GM18517 (cell line): ENCODE data around the gene BIRC6.
"Not testable (repeated sequence)": the region's sequence is repeated elsewhere in the genome, so short reads cannot be mapped to it uniquely, and the experiment has no call there.

ENCODE experiments used
- ATAC-seq: cut with Tn5 transposase; IDR thresholded peaks from one replicate; pipeline ENCODE4 v1.9.1; 2021; ENCODE audit warnings: mild to moderate bottlenecking, moderate library complexity; ENCODE audit not compliant: unreplicated experiment

The BIRC6 gene

GRCh38 chr2:32496662-32497061 lies 139.8 kb downstream of the BIRC6 start:
- no peak for ATAC-seq

- no peak for ATAC-seq
Observed at GRCh38 chr2:32498306-32498705, 141.5 kb downstream of the BIRC6 start.

DNA sequence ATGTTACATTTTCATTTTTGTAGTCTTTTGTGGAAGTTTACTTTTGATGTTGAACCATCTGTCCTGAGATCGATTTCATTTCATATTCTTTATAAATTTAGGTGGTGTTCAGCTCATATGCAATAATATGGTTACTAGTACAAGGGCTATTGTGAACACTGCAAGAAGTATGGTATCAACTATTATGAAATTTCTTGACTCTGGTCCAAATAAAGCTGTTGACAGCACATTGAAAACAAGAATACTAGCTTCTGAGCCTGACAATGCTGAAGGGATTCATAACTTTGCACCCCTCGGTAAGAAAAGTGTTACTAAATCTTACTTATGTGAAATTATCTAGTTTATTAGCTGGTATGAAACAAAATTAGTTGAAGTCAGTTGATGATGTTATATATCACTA lies 146.1 kb downstream of the BIRC6 start:
- no peak for ATAC-seq

DNA sequence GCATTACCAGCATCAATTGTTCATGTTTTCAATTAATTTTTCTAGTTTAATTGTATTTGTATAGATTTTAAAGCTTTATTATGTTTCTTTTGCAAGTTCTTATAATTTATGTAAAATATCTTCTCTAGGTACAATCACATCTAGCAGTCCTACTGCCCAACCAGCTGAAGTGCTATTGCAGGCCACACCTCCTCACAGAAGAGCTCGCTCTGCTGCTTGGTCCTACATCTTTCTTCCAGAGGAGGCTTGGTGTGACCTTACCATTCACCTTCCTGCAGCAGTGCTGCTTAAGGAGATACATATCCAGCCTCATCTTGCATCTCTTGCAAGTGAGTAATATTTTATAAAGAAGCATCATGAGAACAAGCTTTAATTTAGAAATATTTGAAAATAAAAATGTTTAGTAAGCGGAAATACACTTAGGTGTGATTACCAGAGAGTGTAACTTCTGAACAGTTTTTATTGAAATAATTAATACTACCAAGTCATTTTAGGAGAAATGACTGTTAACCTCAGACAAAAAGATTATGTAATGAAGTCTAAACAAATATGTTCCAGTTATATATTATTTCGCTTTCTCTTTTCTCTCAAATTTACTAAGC lies 148.2 kb downstream of the BIRC6 start:
- ATAC-seq, result no peak

DNA sequence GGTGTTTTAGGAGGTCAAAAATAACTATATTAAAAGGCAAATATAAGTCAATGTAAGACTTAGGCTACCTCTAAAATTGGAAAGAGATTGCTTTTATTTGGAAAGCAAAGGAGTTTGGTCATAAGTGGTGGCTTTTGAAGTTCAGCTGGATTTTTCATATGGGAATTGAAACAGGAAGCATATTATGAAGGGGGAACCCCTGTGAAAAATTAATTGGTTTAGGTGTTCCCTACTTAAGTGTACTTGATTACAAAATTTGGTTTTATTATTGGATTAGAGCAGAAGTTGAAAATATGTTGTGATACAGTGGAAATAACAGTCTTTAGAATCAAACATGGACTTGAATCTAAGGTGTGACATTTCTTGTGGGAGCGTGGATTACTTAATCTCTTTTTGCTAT lies 149.6 kb downstream of the BIRC6 start:
- no peak for ATAC-seq

- ATAC-seq, result no peak
Observed at GRCh38 chr2:32514946-32515345, 158.1 kb downstream of the BIRC6 start.

GRCh38 chr2:32516567-32516966 lies 159.7 kb downstream of the BIRC6 start:
- ATAC-seq, result no peak

DNA sequence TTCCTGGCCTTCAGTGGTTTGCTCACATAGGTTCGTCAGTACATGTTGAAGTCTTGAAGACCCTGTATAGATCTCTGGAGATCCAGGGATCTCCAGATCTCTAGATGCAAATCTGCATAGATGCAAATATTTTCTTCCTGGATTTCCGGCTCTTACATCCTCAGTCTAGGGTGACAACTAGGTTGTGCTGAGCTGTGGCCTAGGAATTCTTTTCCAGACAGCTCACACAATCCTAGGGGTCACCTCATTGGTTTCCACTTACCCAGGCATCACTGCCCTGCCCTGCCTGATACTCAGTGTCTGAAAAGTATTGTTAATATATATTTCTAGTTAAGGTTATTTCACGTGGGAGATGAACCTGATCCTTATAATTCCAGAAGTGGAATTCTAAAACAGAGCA lies 165.9 kb downstream of the BIRC6 start:
- ATAC-seq, result no peak

DNA sequence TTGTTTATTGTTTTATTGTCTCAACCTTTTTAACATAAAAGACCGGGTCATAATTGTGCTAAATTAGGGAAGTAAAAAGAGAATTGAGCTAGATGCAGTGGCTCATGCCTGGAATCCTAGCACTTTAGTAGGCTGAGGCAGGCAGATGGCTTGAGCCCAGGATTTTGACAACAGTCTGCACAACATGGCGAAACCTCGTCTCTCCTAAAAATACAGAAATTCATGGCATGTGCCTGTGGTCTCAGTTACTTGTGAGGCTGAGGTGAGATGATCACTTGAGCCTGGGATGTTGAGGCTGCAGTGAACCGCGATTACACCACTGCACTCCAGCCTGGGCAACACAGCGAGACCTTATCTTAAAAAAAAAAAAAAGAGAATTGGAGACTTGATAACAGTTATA lies 166.9 kb downstream of the BIRC6 start:
- ATAC-seq, result no peak

GRCh38 chr2:32532341-32532740 lies 175.5 kb downstream of the BIRC6 start:
- ATAC-seq, result no peak

DNA sequence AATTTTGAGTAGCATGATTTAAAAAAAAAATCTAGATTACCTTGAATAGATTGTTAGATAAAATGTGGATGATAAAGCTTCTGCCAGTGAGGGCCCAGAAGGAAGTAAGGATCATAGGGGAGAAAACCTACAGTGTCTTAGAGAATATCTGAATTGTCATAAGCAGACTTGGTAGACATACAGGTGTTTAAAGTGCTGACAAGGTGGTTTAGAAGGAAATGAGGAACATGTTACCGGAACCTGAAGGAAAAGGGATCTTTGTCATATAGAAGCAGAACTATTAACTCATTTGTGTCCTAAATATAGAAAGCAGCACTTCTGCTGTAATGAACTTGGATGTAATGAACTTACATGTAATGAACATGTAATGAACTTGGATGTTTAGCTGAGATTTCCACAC lies 176.1 kb downstream of the BIRC6 start:
- no peak for ATAC-seq

DNA sequence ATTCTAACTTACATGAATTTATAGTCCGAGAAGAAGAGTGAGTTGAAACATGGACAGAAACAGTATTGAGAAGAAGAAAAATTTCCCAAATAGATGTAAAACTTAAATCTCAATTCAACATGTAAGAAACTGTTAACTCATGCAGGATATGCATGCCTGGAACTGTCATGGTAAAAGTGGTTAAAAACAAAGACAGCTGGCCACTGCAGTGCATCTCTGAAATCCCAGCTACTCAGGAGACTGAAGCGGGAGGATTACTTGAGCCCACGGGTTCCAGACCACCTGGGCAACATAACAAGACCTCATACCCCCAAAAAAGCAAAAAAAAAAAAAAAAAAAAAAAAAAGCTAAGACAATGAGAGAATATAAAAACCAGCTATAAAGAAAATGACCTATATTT lies 178.0 kb downstream of the BIRC6 start:
- no peak for ATAC-seq

DNA sequence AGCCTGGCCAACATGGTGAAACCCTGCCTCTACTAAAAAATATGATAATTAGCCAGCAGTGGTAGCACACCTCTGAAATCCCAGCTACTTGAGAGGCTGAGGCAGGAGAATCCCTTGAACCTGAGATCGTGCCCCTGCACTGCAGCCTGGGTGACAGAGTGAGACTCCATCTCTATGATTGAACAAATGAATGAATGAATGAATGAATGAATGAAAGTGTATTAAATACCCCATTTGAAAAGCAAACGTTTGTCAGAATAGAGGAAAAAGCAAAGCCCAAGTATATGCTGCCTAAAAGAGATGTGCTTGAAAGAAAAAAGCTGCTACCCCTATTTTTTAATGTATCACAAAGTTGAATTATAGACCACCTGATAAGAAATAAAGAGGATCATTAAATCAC lies 181.9 kb downstream of the BIRC6 start:
- no peak for ATAC-seq

DNA sequence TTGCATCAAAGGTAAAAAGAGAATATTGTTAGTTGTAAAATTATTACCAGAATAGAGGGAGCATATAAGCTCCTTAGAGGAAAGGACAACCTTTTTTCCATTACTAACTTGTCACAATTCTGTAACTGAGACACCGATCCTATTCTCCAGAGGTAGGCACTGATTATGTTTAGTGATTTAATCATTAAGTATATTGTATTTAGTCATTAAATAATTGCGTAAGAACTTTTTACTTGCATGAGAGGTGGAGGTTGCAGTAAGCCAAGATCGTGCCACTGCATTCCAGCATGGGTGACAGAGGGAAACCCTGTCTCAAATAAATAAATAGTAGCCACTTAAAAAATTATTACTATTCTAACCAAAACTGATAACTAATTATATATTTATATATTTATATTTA lies 195.7 kb downstream of the BIRC6 start:
- ATAC-seq, result not testable (repeated sequence)

GRCh38 chr2:32553829-32554432 lies 197.1 kb downstream of the BIRC6 start:
- peak; percentile 81 for ATAC-seq

DNA sequence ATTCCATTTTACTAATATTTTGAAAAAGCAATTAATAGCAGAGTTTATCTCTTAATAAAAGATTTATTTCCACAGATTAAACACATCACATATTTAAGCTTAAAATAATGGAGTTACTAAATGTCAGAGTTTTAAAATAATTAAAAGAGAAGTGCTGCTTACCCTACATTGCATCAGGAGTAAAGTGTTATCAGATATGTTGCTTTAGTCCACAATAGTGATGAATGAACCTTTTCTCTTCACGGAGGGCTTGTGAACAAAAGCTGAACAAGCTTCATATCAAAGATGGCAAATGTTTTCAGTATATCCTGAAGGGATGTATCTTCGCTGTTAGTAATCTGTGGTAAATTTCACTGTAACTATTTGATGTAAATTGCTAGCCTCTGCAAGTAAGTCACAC lies 201.7 kb downstream of the BIRC6 start:
- no peak for ATAC-seq

GRCh38 chr2:32559136-32559535 lies 202.3 kb downstream of the BIRC6 start:
- ATAC-seq, result no peak

DNA sequence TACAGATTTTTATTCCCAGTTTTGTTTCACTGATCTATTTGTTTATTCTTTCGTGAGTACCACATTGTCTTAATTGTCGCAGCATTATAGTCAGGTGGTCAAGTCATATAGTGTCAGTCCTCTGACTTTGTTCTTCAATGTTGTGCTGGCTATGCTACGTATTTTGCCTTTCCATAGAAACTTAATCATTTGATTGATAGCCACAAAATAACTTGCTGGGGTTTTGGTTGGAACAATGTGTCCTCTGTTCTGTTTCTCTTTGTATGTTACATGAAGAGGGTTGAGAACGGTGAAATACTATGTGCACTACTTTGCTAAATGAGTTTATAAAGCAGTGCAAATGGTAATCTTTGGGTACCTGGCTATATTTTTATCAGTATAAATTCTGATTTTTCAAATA lies 206.1 kb downstream of the BIRC6 start:
- no peak for ATAC-seq

- ATAC-seq, result no peak
Observed at GRCh38 chr2:32564417-32565035, 207.7 kb downstream of the BIRC6 start.

DNA sequence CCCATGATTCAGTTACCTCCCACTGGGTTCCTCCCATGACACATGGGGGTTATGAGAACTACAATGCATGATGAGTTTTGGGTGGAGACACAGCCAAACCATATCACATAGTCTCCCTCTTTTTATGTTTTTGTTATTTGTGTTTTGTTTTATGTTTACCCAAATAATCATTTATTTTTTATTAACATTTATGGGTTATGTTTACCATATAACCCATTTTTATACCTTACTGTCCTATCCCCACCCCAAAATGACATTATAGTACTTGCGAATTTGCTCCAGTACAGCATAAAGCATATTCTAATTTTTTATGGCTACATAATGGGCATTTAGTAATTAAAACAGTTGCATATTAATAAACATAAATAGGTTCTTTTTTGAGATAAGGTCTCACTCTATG lies 209.1 kb downstream of the BIRC6 start:
- no peak for ATAC-seq

GRCh38 chr2:32572030-32572429 lies 215.2 kb downstream of the BIRC6 start:
- ATAC-seq, result no peak

DNA sequence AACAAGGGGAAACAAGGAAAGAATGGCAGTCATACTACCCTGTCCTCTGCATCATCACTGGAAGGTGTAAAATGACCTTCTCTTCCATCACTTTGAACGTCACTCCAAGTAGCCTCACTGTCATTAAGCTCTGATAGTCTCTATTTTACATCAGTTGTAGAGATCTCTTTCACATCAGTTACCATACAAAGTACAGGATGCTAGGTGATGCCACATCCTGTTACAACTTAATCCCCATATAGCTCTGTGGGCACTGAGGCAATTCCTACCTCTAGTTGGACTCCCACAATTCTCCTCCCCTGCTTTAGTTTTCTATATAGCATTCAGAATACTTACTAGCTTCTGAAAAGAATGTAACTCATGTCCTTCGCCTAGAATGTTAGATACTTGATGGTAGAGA lies 215.9 kb downstream of the BIRC6 start:
- no peak for ATAC-seq
